ENCODE results near the gene FKBP6. TPM values are rescaled to one million over a fixed set of nuclear protein-coding genes. Genes with fewer than 3 reads are reported as not detected.
A peak's percentile ranks its signal among the peaks of the same experiment; 100 is the strongest.
"Not testable (repeated sequence)": the region's sequence is repeated elsewhere in the genome, so short reads cannot be mapped to it uniquely, and the experiment has no call there.

FKBP6 gene
- total RNA-seq, 1 donor from 2014 or later: not detected

- no peaks in the 10 kb centered on the region for H3K9me3 Mint-ChIP-seq
- intact Hi-C loops (cut with micrococcal nuclease): no loop called here
- DNase-seq: no peak
- H3K4me3 Mint-ChIP-seq: no peak overlapping the region
- H3K4me1 Mint-ChIP-seq: peaks cover 4% of the 10 kb centered on the region
- H3K36me3 Mint-ChIP-seq (ENCODE audit: low read depth): peaks cover 4% of the 10 kb centered on the region
- H3K27ac Mint-ChIP-seq: no peak overlapping the region
- H3K27me3 Mint-ChIP-seq: no peaks in the 10 kb centered on the region
These were observed 14.4 kb upstream of the FKBP6 start for GRCh38 chr7:73313521-73313906.

- DNase-seq: no peak
- H3K27me3 Mint-ChIP-seq: no peaks in the 10 kb centered on the region
- H3K36me3 Mint-ChIP-seq (ENCODE audit: low read depth): no peaks in the 10 kb centered on the region
- intact Hi-C loops (cut with micrococcal nuclease): no loop called here
- H3K4me3 Mint-ChIP-seq: no peak overlapping the region
- H3K9me3 Mint-ChIP-seq: no peaks in the 10 kb centered on the region
- H3K4me1 Mint-ChIP-seq: peaks cover under 1% of the 10 kb centered on the region
- H3K27ac Mint-ChIP-seq: no peak overlapping the region
These were observed 13.7 kb upstream of the FKBP6 start for GRCh38 chr7:73314271-73314670.

GRCh38 chr7:73316521-73316920 lies 11.4 kb upstream of the FKBP6 start:
- intact Hi-C loops (cut with micrococcal nuclease): no loop called here
- Mint-ChIP-seq H3K27me3 (no peaks in the 10 kb centered on the region), H3K4me1 (no peaks in the 10 kb centered on the region), H3K9me3 (no peaks in the 10 kb centered on the region), H3K27ac (no peak overlapping the region), H3K4me3 (no peak overlapping the region), H3K36me3 (ENCODE audit: low read depth) (no peaks in the 10 kb centered on the region)
- no peak for DNase-seq

GRCh38 chr7:73318656-73319204 lies 9.2 kb upstream of the FKBP6 start:
- intact Hi-C loops (cut with micrococcal nuclease); DNase-seq; H3K4me3 Mint-ChIP-seq; H3K4me1 Mint-ChIP-seq; H3K9me3 Mint-ChIP-seq; H3K36me3 Mint-ChIP-seq (ENCODE audit: low read depth); H3K27ac Mint-ChIP-seq; H3K27me3 Mint-ChIP-seq: not testable (repeated sequence)

- H3K36me3 Mint-ChIP-seq (ENCODE audit: low read depth); H3K27me3 Mint-ChIP-seq; H3K27ac Mint-ChIP-seq; DNase-seq; intact Hi-C loops (cut with micrococcal nuclease); H3K4me3 Mint-ChIP-seq; H3K9me3 Mint-ChIP-seq; H3K4me1 Mint-ChIP-seq: not testable (repeated sequence)
These were observed 8.4 kb upstream of the FKBP6 start for GRCh38 chr7:73319541-73319940.

- H3K36me3 Mint-ChIP-seq (ENCODE audit: low read depth); H3K9me3 Mint-ChIP-seq; H3K4me1 Mint-ChIP-seq; H3K27ac Mint-ChIP-seq; DNase-seq; intact Hi-C loops (cut with micrococcal nuclease); H3K27me3 Mint-ChIP-seq; H3K4me3 Mint-ChIP-seq: not testable (repeated sequence)
These were observed 8.0 kb upstream of the FKBP6 start for GRCh38 chr7:73320009-73320408.

- H3K4me1 Mint-ChIP-seq; H3K36me3 Mint-ChIP-seq (ENCODE audit: low read depth); DNase-seq; H3K9me3 Mint-ChIP-seq; H3K27me3 Mint-ChIP-seq; H3K27ac Mint-ChIP-seq: not testable (repeated sequence)
- H3K4me3 Mint-ChIP-seq: peak overlapping the region; percentile 73
- intact Hi-C loops (cut with micrococcal nuclease): loop anchor here (2.0 kb wide), 1 partner anchor 127 kb away; no protein-coding TSS in a partner anchor
These were observed 4.4 kb upstream of the FKBP6 start for GRCh38 chr7:73323434-73324080.

GRCh38 chr7:73324081-73324845 lies 3.7 kb upstream of the FKBP6 start:
- not testable (repeated sequence) for H3K9me3 Mint-ChIP-seq; H3K27me3 Mint-ChIP-seq; H3K36me3 Mint-ChIP-seq (ENCODE audit: low read depth); H3K27ac Mint-ChIP-seq; H3K4me1 Mint-ChIP-seq
- H3K4me3 Mint-ChIP-seq: peak overlapping the region; percentile 73
- intact Hi-C loops (cut with micrococcal nuclease): loop anchor here (2.0 kb wide), 1 partner anchor 127 kb away; no protein-coding TSS in a partner anchor
- DNase-seq: peak; percentile 83

GRCh38 chr7:73325424-73325823 lies 2.5 kb upstream of the FKBP6 start:
- H3K9me3 Mint-ChIP-seq; DNase-seq; H3K36me3 Mint-ChIP-seq (ENCODE audit: low read depth); H3K27ac Mint-ChIP-seq; H3K27me3 Mint-ChIP-seq; H3K4me3 Mint-ChIP-seq: not testable (repeated sequence)
- intact Hi-C loops (cut with micrococcal nuclease): loop anchor here (2.0 kb wide), 1 partner anchor 125 kb away; no protein-coding TSS in a partner anchor
- H3K4me1 Mint-ChIP-seq: peaks cover 10% of the 10 kb centered on the region

GRCh38 chr7:73327449-73327848 lies 512 bp upstream of the FKBP6 start:
- H3K27ac Mint-ChIP-seq; DNase-seq; H3K9me3 Mint-ChIP-seq; H3K27me3 Mint-ChIP-seq; intact Hi-C loops (cut with micrococcal nuclease); H3K36me3 Mint-ChIP-seq (ENCODE audit: low read depth); H3K4me3 Mint-ChIP-seq: not testable (repeated sequence)
- peaks cover 11% of the 10 kb centered on the region for H3K4me1 Mint-ChIP-seq

GRCh38 chr7:73328696-73329095 lies 735 bp downstream of the FKBP6 start:
- no peak for DNase-seq
- peaks cover 5% of the 10 kb centered on the region for H3K27me3 Mint-ChIP-seq
- H3K27ac Mint-ChIP-seq: no peak overlapping the region
- H3K9me3 Mint-ChIP-seq: no peaks in the 10 kb centered on the region
- H3K4me3 Mint-ChIP-seq: no peak overlapping the region
- intact Hi-C loops (cut with micrococcal nuclease): no loop called here
- no peaks in the 10 kb centered on the region for H3K36me3 Mint-ChIP-seq (ENCODE audit: low read depth)
- peaks cover 10% of the 10 kb centered on the region for H3K4me1 Mint-ChIP-seq

GRCh38 chr7:73329861-73330581 lies 2.1 kb downstream of the FKBP6 start:
- Mint-ChIP-seq H3K9me3 (no peaks in the 10 kb centered on the region), H3K4me1 (peaks cover 2% of the 10 kb centered on the region), H3K4me3 (no peak overlapping the region), H3K27ac (no peak overlapping the region), H3K36me3 (ENCODE audit: low read depth) (no peaks in the 10 kb centered on the region), H3K27me3 (peaks cover 5% of the 10 kb centered on the region)
- DNase-seq: no peak
- intact Hi-C loops (cut with micrococcal nuclease): no loop called here

- H3K9me3 Mint-ChIP-seq: no peaks in the 10 kb centered on the region
- intact Hi-C loops (cut with micrococcal nuclease): no loop called here
- H3K27ac Mint-ChIP-seq: no peak overlapping the region
- no peak for DNase-seq
- peaks cover 2% of the 10 kb centered on the region for H3K4me1 Mint-ChIP-seq
- H3K36me3 Mint-ChIP-seq (ENCODE audit: low read depth): no peaks in the 10 kb centered on the region
- H3K27me3 Mint-ChIP-seq: peaks cover 5% of the 10 kb centered on the region
- no peak overlapping the region for H3K4me3 Mint-ChIP-seq
These were observed 2.8 kb downstream of the FKBP6 start for GRCh38 chr7:73330772-73331171.

- H3K4me1 Mint-ChIP-seq: peaks cover 2% of the 10 kb centered on the region
- intact Hi-C loops (cut with micrococcal nuclease): no loop called here
- H3K27ac Mint-ChIP-seq: no peak overlapping the region
- no peaks in the 10 kb centered on the region for H3K9me3 Mint-ChIP-seq
- peaks cover 5% of the 10 kb centered on the region for H3K27me3 Mint-ChIP-seq
- DNase-seq: no peak
- no peak overlapping the region for H3K4me3 Mint-ChIP-seq
- no peaks in the 10 kb centered on the region for H3K36me3 Mint-ChIP-seq (ENCODE audit: low read depth)
These were observed 4.5 kb downstream of the FKBP6 start for GRCh38 chr7:73332447-73332846.

Measured in activated CD4-positive, alpha-beta T cell treated with anti-CD3 and anti-CD28 coated beads, Interleukin-2, amount 10 ng/mL, durations not matched to agents 24 days and 14 days (primary cell).